Sigmoid colon (tissue), 7 donors: ENCODE data around the gene DOCK1. TPM values are rescaled to one million over a fixed set of nuclear protein-coding genes. Genes with fewer than 3 reads are reported as not detected.

Source experiments
- DNase-seq: peaks from one replicate; pipeline ENCODE4 v3.0.0-alpha.2; 2019
- H3K27ac ChIP-seq, 4 donors: fragments of 200-600 bp; sonication (generic); one replicate each; pipeline ENCODE4 v1.5.1; 2016 to 2019; ENCODE audit warnings: mild to moderate bottlenecking in 1 of 4
- H3K27me3 ChIP-seq, 3 donors: fragments of 200-600 bp; sonication (generic); one replicate each; pipeline ENCODE4 v1.5.1; 2019; ENCODE audit warnings: mild to moderate bottlenecking in 1 of 3
- H3K36me3 ChIP-seq, 4 donors: fragments of 200-600 bp; sonication (generic); one replicate each; pipeline ENCODE4 v1.5.1; 2016 to 2019
- H3K4me1 ChIP-seq, 4 donors: fragments of 200-600 bp; sonication (generic); one replicate each; pipeline ENCODE4 v1.5.1; 2017 to 2019
- H3K4me3 ChIP-seq, 4 donors: fragments of 200-600 bp; sonication (generic); one replicate each; pipeline ENCODE4 v1.5.1; 2017 to 2019; ENCODE audit warnings: mild to moderate bottlenecking in 2 of 4, moderate library complexity in 1 of 4
- H3K9me3 ChIP-seq, 4 donors: fragments of 200-600 bp in 3 of 4; sonication (generic) in 3 of 4; one replicate each; pipeline versions ENCODE4 v1.5.1 to v1.6.1; 2013 to 2019
- EP300 ChIP-seq, 4 donors: sonication (generic); formaldehyde crosslinking; IDR thresholded peaks; one replicate each; pipeline ENCODE4 v1.6.1; 2017; ENCODE audit warnings: antibody characterized with exemption in 4 of 4
- POLR2A ChIP-seq, 2 donors: fragments of 450-650 bp; IDR thresholded peaks; one replicate each; pipeline ENCODE4 v1.6.1; 2016; ENCODE audit warnings: antibody characterized with exemption in 2 of 2, mild to moderate bottlenecking in 2 of 2, moderate library complexity in 2 of 2
- POLR2AphosphoS5 ChIP-seq, 4 donors: sonication (generic); formaldehyde crosslinking; IDR thresholded peaks; one replicate each; pipeline ENCODE4 v1.6.1; 2017; ENCODE audit warnings: antibody characterized with exemption in 4 of 4
- WGBS, 2 donors: extraction: QIAGEN DNeasy Blood & Tissue Kit; methylation state at CpG; one replicate each; pipeline ENCODE4 v1.1.7; 2013; 5-methylcytosine and 5-hydroxymethylcytosine counted together
- intact Hi-C: fragments of 100-400 bp; cut with DNase I; formaldehyde crosslinking; loops from one replicate; pipeline ENCODE4 v1.15.1; 2023
- polyA plus RNA-seq, 3 donors: library from polyadenylated mRNA; stranded (reverse); fragments of 200-250 nt; gene quantifications; one replicate each; pipeline ENCODE4 v1.2.3, GENCODE V29; 2013
- total RNA-seq, 4 donors: library from RNA; depleted of rRNA; stranded (reverse); fragments of >200 nt; gene quantifications; one replicate each; pipeline ENCODE4 v1.1.0, GENCODE V29; 2016
- TF ChIP-seq, protein P1 (sequence below), 4 experiments: fragments of 450-650 bp in 3 of 4; fragments of 200-600 bp in 1 of 4; IDR thresholded peaks; one replicate each; pipeline ENCODE4 v1.5.1; 2016 to 2019; ENCODE audit warnings: antibody characterized with exemption in 4 of 4, mild to moderate bottlenecking in 3 of 4, moderate library complexity in 2 of 4
- donor health status: healthy with polysubstance abuse.
- donor health status: Bipolar disorder and iron deficiency.
- donor health status: healthy.

Gene DOCK1
- total and polyA plus RNA-seq, 7 donors = 15.0 to 53.7 (median 40.2) TPM

GRCh38 chr10:126921974-126922525 is 16.8 kb downstream of the DOCK1 start:
- H3K4me3 ChIP-seq = no peak overlapping the region
- DNase-seq = no peak
- no peaks in the 10 kb centered on the region for H3K9me3 ChIP-seq
- TF ChIP-seq POLR2A (IDR thresholded peaks at IDR 0.05) (no peak), POLR2AphosphoS5 (IDR thresholded peaks at IDR 0.05) (no peak), EP300 (IDR thresholded peaks at IDR 0.05) (no peak)
- TF ChIP-seq, protein P1, sequence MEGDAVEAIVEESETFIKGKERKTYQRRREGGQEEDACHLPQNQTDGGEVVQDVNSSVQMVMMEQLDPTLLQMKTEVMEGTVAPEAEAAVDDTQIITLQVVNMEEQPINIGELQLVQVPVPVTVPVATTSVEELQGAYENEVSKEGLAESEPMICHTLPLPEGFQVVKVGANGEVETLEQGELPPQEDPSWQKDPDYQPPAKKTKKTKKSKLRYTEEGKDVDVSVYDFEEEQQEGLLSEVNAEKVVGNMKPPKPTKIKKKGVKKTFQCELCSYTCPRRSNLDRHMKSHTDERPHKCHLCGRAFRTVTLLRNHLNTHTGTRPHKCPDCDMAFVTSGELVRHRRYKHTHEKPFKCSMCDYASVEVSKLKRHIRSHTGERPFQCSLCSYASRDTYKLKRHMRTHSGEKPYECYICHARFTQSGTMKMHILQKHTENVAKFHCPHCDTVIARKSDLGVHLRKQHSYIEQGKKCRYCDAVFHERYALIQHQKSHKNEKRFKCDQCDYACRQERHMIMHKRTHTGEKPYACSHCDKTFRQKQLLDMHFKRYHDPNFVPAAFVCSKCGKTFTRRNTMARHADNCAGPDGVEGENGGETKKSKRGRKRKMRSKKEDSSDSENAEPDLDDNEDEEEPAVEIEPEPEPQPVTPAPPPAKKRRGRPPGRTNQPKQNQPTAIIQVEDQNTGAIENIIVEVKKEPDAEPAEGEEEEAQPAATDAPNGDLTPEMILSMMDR (IDR thresholded peaks at IDR 0.05) = no peak
- H3K4me1 ChIP-seq = peaks cover 0 to 16% (median 12%) of the 10 kb centered on the region in 4 donors
- WGBS, 2 donors = 87 to 90% methylated on average over 4 of the region's 4 CpGs
- H3K27me3 ChIP-seq = no peaks in the 10 kb centered on the region
- H3K27ac ChIP-seq = no peak overlapping the region
- H3K36me3 ChIP-seq = peaks cover 0 to 8% (median 0%) of the 10 kb centered on the region in 4 donors
- intact Hi-C loops = no loop called here

GRCh38 chr10:126924180-126924914 is 19.1 kb downstream of the DOCK1 start:
- H3K27me3 ChIP-seq = no peaks in the 10 kb centered on the region
- H3K27ac ChIP-seq = no peak overlapping the region
- peaks cover 0 to 16% (median 7%) of the 10 kb centered on the region in 4 donors for H3K4me1 ChIP-seq
- no peak for DNase-seq
- no peak overlapping the region for H3K4me3 ChIP-seq
- TF ChIP-seq EP300 (IDR thresholded peaks at IDR 0.05) (no peak), POLR2AphosphoS5 (IDR thresholded peaks at IDR 0.05) (no peak), POLR2A (IDR thresholded peaks at IDR 0.05) (no peak)
- TF ChIP-seq, protein P1 (IDR thresholded peaks at IDR 0.05) = no peak
- no peaks in the 10 kb centered on the region for H3K9me3 ChIP-seq
- intact Hi-C loops = no loop called here
- WGBS, 2 donors = 37 to 63% methylated on average over 6 of the region's 6 CpGs
- peaks cover 0 to 24% (median 0%) of the 10 kb centered on the region in 4 donors for H3K36me3 ChIP-seq

DNA sequence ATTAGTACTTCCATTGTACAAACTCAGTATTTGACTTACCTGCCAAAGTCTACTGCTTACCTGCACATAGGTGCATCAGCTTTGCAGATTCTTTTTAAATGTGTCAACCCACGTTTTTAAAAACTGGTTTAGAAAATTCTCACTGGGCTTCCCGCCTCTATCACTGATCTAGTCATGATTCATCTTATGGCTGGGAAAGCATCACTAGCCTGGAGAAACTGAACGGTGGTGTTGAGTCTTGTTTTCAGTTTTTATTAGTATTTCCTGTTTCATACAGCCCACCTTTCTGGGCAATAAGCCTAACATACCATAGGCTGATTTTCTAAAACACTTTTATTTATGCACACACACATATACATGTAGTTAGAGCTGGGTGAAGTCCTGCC is 19.7 kb downstream of the DOCK1 start:
- peaks cover 0 to 24% (median 0%) of the 10 kb centered on the region in 4 donors for H3K36me3 ChIP-seq
- H3K27ac ChIP-seq = no peak overlapping the region
- no peak for DNase-seq
- no peak overlapping the region for H3K4me3 ChIP-seq
- intact Hi-C loops = no loop called here
- TF ChIP-seq EP300 (IDR thresholded peaks at IDR 0.05) = no peak
- TF ChIP-seq, protein P1 (IDR thresholded peaks at IDR 0.05) = no peak
- no peak for TF ChIP-seq POLR2AphosphoS5 (IDR thresholded peaks at IDR 0.05)
- no peak for TF ChIP-seq POLR2A (IDR thresholded peaks at IDR 0.05)
- H3K27me3 ChIP-seq = no peaks in the 10 kb centered on the region
- WGBS, 2 donors = 56 to 62% methylated on average over 3 of the region's 3 CpGs
- H3K9me3 ChIP-seq = no peaks in the 10 kb centered on the region
- H3K4me1 ChIP-seq = peaks cover 0 to 20% (median 9%) of the 10 kb centered on the region in 4 donors

DNA sequence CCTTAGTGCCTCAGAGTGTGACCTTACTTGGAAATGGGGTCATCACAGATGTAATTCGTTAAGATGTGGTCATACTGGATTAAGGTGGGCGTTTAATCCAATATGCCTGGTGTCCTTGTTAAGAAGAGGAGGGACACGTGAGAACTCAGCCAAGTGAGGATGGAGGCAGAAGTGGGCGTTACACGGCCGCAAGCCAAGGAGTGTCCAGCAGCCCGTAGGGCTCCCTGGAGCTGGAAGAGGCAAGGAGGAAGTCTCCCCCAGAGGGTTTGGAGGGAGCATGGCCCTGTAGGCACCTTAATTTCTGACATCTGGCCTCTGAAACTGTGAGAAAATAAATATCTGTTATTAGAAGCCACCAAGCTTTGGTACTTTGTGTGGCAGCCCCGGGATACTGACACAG is 21.3 kb downstream of the DOCK1 start:
- TF ChIP-seq, protein P1 (IDR thresholded peaks at IDR 0.05) = no peak
- TF ChIP-seq POLR2AphosphoS5 (IDR thresholded peaks at IDR 0.05) (no peak), EP300 (IDR thresholded peaks at IDR 0.05) (no peak), POLR2A (IDR thresholded peaks at IDR 0.05) (no peak)
- 91 to 92% methylated on average over 8 of the region's 8 CpGs for WGBS, 2 donors
- Histone ChIP-seq H3K36me3 (peaks cover 0 to 24% (median 0%) of the 10 kb centered on the region in 4 donors), H3K9me3 (no peaks in the 10 kb centered on the region), H3K4me3 (no peak overlapping the region), H3K27me3 (no peaks in the 10 kb centered on the region), H3K27ac (no peak overlapping the region), H3K4me1 (peaks cover 0 to 37% (median 23%) of the 10 kb centered on the region in 4 donors)
- DNase-seq = no peak
- intact Hi-C loops = no loop called here
